ENCODE measurements around the gene APOC4.

DNA sequence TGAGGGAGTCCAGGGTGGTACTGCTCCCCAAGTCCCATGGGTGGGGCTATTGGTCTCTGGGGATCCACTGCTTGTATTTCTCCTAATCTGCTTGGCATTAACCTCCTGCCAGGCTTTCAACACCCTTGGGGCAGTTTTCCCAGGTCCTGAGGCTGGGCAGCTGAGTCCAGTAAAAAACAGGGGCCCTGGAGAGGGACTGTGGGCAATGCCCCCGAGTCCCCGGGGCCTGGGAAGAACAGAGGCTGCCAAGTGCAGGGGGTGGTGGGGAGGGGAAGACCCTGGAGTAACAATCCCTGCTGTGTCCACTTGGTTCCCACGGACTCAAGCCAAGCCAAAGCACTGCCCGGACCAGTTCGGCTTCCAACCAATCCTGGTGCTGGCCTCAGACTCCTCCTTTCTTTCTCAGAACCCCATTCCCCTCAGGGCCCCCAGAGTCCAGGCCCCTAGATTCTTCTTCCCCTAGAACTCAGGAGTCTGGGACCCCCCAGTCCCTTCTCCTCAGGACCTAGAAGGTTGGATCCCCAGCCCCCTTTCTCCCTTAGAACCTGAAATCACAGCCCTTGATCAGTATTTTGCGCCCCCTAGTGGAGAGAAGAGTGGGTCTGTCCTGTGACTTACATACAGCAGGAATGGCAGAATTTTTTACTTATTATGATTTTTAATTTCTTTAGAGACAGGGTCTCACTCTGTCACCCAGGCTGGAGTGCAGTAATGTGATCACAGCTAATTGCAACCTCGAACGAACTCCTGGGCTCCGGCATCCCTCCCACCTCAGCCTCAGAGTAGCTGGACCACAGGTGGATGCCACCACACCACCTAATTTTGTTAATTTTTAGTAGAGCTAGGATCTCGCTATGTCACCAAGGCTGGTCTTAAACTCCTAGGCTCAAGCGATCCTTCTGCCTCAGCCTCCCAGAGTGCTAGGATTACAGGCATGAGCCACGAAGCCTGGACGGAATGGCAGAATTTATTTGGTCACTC, 9.4 kb downstream of the APOC4 start:
- TF ChIP-seq, protein P1, sequence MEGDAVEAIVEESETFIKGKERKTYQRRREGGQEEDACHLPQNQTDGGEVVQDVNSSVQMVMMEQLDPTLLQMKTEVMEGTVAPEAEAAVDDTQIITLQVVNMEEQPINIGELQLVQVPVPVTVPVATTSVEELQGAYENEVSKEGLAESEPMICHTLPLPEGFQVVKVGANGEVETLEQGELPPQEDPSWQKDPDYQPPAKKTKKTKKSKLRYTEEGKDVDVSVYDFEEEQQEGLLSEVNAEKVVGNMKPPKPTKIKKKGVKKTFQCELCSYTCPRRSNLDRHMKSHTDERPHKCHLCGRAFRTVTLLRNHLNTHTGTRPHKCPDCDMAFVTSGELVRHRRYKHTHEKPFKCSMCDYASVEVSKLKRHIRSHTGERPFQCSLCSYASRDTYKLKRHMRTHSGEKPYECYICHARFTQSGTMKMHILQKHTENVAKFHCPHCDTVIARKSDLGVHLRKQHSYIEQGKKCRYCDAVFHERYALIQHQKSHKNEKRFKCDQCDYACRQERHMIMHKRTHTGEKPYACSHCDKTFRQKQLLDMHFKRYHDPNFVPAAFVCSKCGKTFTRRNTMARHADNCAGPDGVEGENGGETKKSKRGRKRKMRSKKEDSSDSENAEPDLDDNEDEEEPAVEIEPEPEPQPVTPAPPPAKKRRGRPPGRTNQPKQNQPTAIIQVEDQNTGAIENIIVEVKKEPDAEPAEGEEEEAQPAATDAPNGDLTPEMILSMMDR (IDR thresholded peaks at IDR 0.05), result peak; percentile 79 to 92 (median 86)
- no peak for TF ChIP-seq POLR2A (IDR thresholded peaks at IDR 0.05)
